Measurements from ENCODE around the gene CPLX1. TPM values are rescaled to one million over a fixed set of nuclear protein-coding genes. Genes with fewer than 3 reads are reported as not detected.

The CPLX1 gene
- total and polyA plus RNA-seq, 12 donors, result 1.5 to 10.8 (median 2.3) TPM

- WGBS, 2 donors, result 92 to 97% methylated on average over 5 of the region's 5 CpGs
- Histone ChIP-seq H3K36me3 (peaks cover 0 to 92% (median 36%) of the 10 kb centered on the region in 9 donors), H3K4me3 (no peak overlapping the region), H3K9me3 (no peaks in the 10 kb centered on the region), H3K27ac (no peak overlapping the region), H3K27me3 (no peaks in the 10 kb centered on the region), H3K4me1 (peaks cover 11 to 60% (median 37%) of the 10 kb centered on the region in 9 donors)
- DNase-seq (no peak), ATAC-seq (no peak)
- TF ChIP-seq CTCF (IDR thresholded peaks at IDR 0.05), result no peak
- intact Hi-C loops (cut with DNase I), result no loop called here
Observed at GRCh38 chr4:770022-770421, 55.9 kb downstream of the CPLX1 start.

- 90 to 93% methylated on average over 19 of the region's 19 CpGs for WGBS, 2 donors
- no peaks in the 10 kb centered on the region for H3K9me3 ChIP-seq
- H3K4me3 ChIP-seq, result no peak overlapping the region
- no peak overlapping the region for H3K27ac ChIP-seq
- intact Hi-C loops (cut with DNase I), result no loop called here
- no peak for ATAC-seq
- no peak for DNase-seq
- no peak for TF ChIP-seq CTCF (IDR thresholded peaks at IDR 0.05)
- peaks cover 11 to 56% (median 38%) of the 10 kb centered on the region in 9 donors for H3K4me1 ChIP-seq
- peaks cover 0 to 92% (median 40%) of the 10 kb centered on the region in 9 donors for H3K36me3 ChIP-seq
- no peaks in the 10 kb centered on the region for H3K27me3 ChIP-seq
Observed at GRCh38 chr4:769511-769910, 56.4 kb downstream of the CPLX1 start.

GRCh38 chr4:768995-769394, 56.9 kb downstream of the CPLX1 start:
- Histone ChIP-seq H3K27me3 (no peaks in the 10 kb centered on the region), H3K27ac (no peak overlapping the region), H3K4me1 (peaks cover 11 to 54% (median 37%) of the 10 kb centered on the region in 9 donors), H3K4me3 (no peak overlapping the region), H3K36me3 (peaks cover 0 to 92% (median 40%) of the 10 kb centered on the region in 9 donors), H3K9me3 (no peaks in the 10 kb centered on the region)
- intact Hi-C loops (cut with DNase I), result no loop called here
- 86% methylated on average over 12 of the region's 12 CpGs for WGBS, 2 donors
- no peak for TF ChIP-seq CTCF (IDR thresholded peaks at IDR 0.05)
- ATAC-seq (no peak), DNase-seq (no peak)

GRCh38 chr4:768076-768475, 57.9 kb downstream of the CPLX1 start:
- TF ChIP-seq CTCF (IDR thresholded peaks at IDR 0.05), result no peak
- intact Hi-C loops (cut with DNase I), result no loop called here
- H3K9me3 ChIP-seq, result no peaks in the 10 kb centered on the region
- DNase-seq (no peak), ATAC-seq (no peak)
- 91 to 94% methylated on average over 15 of the region's 15 CpGs for WGBS, 2 donors
- H3K27me3 ChIP-seq, result no peaks in the 10 kb centered on the region
- H3K4me3 ChIP-seq, result no peak overlapping the region
- H3K27ac ChIP-seq, result no peak overlapping the region
- peaks cover 0 to 94% (median 40%) of the 10 kb centered on the region in 9 donors for H3K36me3 ChIP-seq
- H3K4me1 ChIP-seq, result peaks cover 8 to 44% (median 28%) of the 10 kb centered on the region in 9 donors

All from heart right ventricle (tissue), 16 donors.